Esophagus (tissue), 2 donors: Measurements from ENCODE around the gene CAGE1. TPM values are rescaled to one million over a fixed set of nuclear protein-coding genes. Genes with fewer than 3 reads are reported as not detected.

Experiments used
- H3K27ac ChIP-seq, 2 donors: one replicate each; pipeline ENCODE4 v1.5.1; 2013; ENCODE audit warnings: low read depth in 2 of 2, mild to moderate bottlenecking in 2 of 2, inconsistent platforms in 1 of 2, low read length in 1 of 2, moderate library complexity in 1 of 2
- H3K27me3 ChIP-seq, 2 donors: one replicate each; pipeline ENCODE4 v1.6.1; 2013; ENCODE audit warnings: low read length in 2 of 2, control low read depth in 1 of 2, mild to moderate bottlenecking in 1 of 2; ENCODE audit not compliant: insufficient read depth in 2 of 2, control insufficient read depth in 1 of 2
- H3K36me3 ChIP-seq, 2 donors: one replicate each; pipeline ENCODE4 v1.6.1; 2013; ENCODE audit warnings: low read length in 1 of 2; ENCODE audit not compliant: control insufficient read depth in 2 of 2, insufficient read depth in 2 of 2
- H3K4me1 ChIP-seq, 2 donors: one replicate each; pipeline ENCODE4 v1.6.1; 2013; ENCODE audit warnings: low read length in 1 of 2; ENCODE audit not compliant: control insufficient read depth in 2 of 2, insufficient read depth in 2 of 2
- H3K4me3 ChIP-seq, 2 donors: one replicate each; pipeline ENCODE4 v1.5.1; 2013; ENCODE audit warnings: low read length in 2 of 2, mild to moderate bottlenecking in 2 of 2, low read depth in 1 of 2, moderate library complexity in 1 of 2
- H3K9me3 ChIP-seq, 2 donors: one replicate each; pipeline ENCODE4 v1.6.1; 2013; ENCODE audit warnings: mild to moderate bottlenecking in 2 of 2, low read depth in 1 of 2, low read length in 1 of 2, moderate library complexity in 1 of 2; ENCODE audit not compliant: control insufficient read depth in 2 of 2, insufficient read depth in 1 of 2
- WGBS, 2 donors: extraction: QIAGEN DNeasy Blood & Tissue Kit; methylation state at CpG; one replicate each; pipeline ENCODE4 v1.1.7; 2013; 5-methylcytosine and 5-hydroxymethylcytosine counted together
- polyA plus RNA-seq, 2 donors: library from polyadenylated mRNA; stranded (reverse); fragments of 200-250 nt; gene quantifications; one replicate each; pipeline ENCODE4 v1.2.3, GENCODE V29; 2013
- donor health status: healthy with polysubstance abuse.
- donor health status: Bipolar disorder and iron deficiency.

CAGE1 gene
- polyA plus RNA-seq, 2 donors, result 0.02 TPM

- peaks cover 0 to 9% of the 10 kb centered on the region in 2 donors for H3K36me3 ChIP-seq
- H3K27me3 ChIP-seq, result no peaks in the 10 kb centered on the region
- no peak overlapping the region for H3K4me3 ChIP-seq
- no peak overlapping the region for H3K27ac ChIP-seq
- 77 to 79% methylated on average over 10 of the region's 10 CpGs for WGBS, 2 donors
- peaks cover 0 to 4% of the 10 kb centered on the region in 2 donors for H3K4me1 ChIP-seq
- no peaks in the 10 kb centered on the region for H3K9me3 ChIP-seq
These were observed 107.2 kb downstream of the CAGE1 start for GRCh38 chr6:7282097-7282906.

Other genes starting within 250 kb of the CAGE1 start
- 10 to 100 TPM; 14.4 to 47.4 TPM for gene SSR1, start 76.5 kb downstream of the CAGE1 start, polyA plus RNA-seq
- gene RIOK1, start 66 bp upstream of the CAGE1 start, polyA plus RNA-seq, result 10 to 100 TPM; 10.2 to 13.5 TPM
- gene DSP, start 151.9 kb upstream of the CAGE1 start, polyA plus RNA-seq, result 100 to 1,000 TPM; 182 to 349 TPM
- gene SNRNP48, start 200.5 kb upstream of the CAGE1 start, polyA plus RNA-seq, result 1 to 10 TPM; 3.2 to 3.5 TPM